GM12801 (cell line): ENCODE data around the gene FHOD3.

Source experiments
- CTCF ChIP-seq: IDR thresholded peaks from one replicate; pipeline ENCODE4 v1.5.1; 2011; ENCODE audit warnings: control low read depth; ENCODE audit not compliant: insufficient read length; ENCODE audit errors: extremely low read depth

The FHOD3 gene

GRCh38 chr18:36610661-36611060 lies 313.1 kb downstream of the FHOD3 start:
- TF ChIP-seq CTCF: no peak

GRCh38 chr18:36613069-36613468 lies 315.6 kb downstream of the FHOD3 start:
- TF ChIP-seq CTCF: no peak

- TF ChIP-seq CTCF: no peak
Observed at GRCh38 chr18:36613810-36614209, 316.3 kb downstream of the FHOD3 start.

GRCh38 chr18:36620788-36621187 lies 323.3 kb downstream of the FHOD3 start:
- no peak for TF ChIP-seq CTCF

- no peak for TF ChIP-seq CTCF
Observed at GRCh38 chr18:36622610-36623009, 325.1 kb downstream of the FHOD3 start.

GRCh38 chr18:36623091-36623490 lies 325.6 kb downstream of the FHOD3 start:
- no peak for TF ChIP-seq CTCF

- no peak for TF ChIP-seq CTCF
Observed at GRCh38 chr18:36623681-36624190, 326.2 kb downstream of the FHOD3 start.
